GM19035 (cell line): ENCODE results near the gene FAM13B.
A peak's percentile ranks its signal among the peaks of the same experiment; 100 is the strongest.
"Not testable (repeated sequence)": the region's sequence is repeated elsewhere in the genome, so short reads cannot be mapped to it uniquely, and the experiment has no call there.

ENCODE experiments used
- ATAC-seq: cut with Tn5 transposase; IDR thresholded peaks from one replicate; pipeline ENCODE4 v1.9.1; 2021; ENCODE audit not compliant: unreplicated experiment

The FAM13B gene

DNA sequence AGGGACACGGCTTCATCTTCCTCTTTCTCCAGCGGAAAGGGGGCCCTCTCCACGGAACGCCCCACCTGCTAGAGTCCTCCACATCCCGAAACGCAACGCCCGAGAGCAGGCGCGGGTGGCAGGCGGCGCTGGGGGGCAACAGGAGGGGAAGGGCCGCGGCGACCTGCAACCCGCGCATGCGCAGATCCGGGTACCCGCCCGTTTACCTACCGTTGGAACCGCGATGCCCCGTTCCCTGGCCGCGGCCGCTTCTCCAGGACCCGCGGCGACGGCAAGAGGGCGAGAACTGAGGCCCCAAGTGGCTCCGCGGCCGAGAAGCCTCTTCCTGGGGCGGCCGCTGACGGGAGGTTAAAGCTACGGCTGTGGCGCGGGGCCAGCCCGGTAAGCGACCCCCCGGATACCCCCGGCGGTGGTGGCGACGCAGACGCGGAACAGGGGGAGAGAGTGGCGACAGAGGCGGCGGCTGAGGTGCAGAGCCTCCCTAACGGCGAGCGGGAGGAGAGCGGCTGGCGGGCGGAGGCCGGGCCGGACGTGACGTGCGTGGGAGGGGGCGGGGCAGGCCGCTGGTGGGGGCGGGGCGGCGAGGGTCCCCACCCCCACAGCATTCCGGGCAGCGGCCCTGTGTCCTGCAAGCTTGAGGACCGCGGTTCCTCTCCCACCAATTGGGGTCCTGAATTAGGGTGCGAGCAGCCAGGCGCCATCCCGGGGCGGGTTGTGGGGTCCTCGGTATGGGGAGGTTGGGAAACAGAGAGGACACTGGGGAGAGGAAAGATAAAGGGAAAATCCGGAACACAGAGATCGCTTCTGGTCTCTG is at the start of gene FAM13B:
Gene FAM13B, minus strand, starts transcription at position 508 of the 814 bp plus-strand sequence. CDS start 13,968 bp downstream, outside the sequence.
- ATAC-seq, result peak; percentile 60

- no peak for ATAC-seq
These were observed 49.2 kb upstream of the FAM13B start for GRCh38 chr5:138082033-138082432.

GRCh38 chr5:138078006-138078643 is 45.2 kb upstream of the FAM13B start:
- ATAC-seq, result no peak

DNA sequence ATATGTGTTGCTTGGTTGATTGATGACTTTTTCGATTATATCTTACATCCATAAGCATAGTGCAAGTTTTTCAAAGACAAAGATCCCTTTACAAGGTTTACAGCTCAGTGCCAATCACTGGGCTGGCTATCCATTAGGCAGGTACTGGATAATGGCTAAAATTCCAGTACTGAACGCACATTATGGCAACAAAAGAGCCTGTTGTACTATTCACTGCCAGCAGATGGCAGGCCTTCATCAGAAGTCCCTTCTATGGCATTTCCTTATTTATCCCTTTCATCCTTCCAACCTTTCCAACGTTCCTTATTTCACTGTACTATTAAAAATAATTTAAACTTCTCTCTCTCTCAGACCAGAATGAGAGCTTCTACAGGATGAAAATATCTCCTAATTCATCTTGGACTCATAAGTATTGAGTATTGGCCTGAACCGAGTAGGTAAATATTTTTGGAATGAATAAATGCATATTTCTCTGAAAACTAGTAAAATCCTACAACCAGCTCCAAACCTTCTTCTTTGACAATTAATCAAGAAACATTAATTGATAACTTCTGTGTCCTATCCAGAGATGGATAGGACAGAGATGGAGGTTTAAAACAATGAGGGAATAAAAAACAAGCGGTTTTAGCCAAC is 44.3 kb upstream of the FAM13B start:
- no peak for ATAC-seq

GRCh38 chr5:138070026-138070425 is 37.1 kb upstream of the FAM13B start:
- ATAC-seq, result not testable (repeated sequence)

DNA sequence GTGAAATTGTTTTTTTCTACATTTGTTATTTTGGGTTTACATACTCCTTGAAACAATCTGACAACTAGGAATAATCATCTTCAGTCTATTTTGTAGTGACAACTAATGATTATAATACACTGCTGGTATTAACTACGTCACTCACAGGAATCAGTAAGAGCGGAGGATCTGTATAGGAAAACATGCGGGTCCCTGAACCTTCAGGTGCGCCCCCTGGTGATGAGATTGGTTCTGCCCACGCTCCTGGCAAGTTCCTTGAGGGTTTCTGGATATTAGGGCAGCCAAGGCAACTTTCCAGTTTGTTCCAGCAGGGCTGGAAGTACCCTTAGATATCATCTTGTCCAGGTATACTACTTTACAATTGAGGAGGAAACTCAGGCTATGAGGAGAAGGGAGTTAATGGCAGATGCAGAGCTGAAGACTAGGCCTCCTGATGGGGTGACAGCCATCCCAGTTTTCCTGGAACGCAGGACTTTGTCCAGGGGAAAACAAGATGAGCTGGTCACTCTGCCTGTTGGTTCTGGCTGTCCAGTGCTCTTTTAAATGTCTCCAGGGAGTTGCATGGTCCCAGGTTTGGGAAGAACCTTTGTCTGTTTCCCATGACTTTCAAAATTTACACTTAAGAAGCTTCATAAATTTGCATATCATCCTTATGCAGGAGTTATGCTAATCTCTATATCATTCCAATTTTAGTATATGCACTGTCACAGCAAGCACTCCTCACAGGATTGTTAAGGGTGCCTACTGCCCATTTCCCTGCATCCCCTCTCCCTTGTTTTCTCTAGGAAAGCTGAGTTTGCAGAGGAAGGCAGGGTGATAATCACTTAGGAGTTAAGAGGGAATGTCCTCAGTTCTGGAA is 36.1 kb upstream of the FAM13B start:
- peak; percentile 53 for ATAC-seq

GRCh38 chr5:138067945-138068344 is 35.1 kb upstream of the FAM13B start:
- ATAC-seq, result no peak

DNA sequence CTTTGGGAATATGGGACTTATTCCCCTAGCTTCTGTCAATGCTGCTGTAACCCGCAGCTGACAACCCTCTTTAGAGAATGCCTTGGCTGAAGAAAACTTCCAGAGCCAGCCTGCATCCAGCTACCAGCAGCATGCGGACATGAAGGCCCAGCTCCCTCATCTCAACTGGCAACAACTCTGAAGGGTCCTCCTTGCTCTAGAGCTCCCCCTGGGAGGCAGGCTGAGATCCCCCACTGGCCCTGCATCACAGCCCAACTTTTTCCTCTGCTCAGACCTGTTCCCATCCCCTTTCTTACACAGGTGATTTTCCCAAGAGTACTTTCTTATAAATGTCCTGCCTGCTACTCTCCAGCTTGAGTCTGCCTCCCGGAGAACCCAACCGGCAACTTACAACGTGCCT is 32.2 kb upstream of the FAM13B start:
- no peak for ATAC-seq

DNA sequence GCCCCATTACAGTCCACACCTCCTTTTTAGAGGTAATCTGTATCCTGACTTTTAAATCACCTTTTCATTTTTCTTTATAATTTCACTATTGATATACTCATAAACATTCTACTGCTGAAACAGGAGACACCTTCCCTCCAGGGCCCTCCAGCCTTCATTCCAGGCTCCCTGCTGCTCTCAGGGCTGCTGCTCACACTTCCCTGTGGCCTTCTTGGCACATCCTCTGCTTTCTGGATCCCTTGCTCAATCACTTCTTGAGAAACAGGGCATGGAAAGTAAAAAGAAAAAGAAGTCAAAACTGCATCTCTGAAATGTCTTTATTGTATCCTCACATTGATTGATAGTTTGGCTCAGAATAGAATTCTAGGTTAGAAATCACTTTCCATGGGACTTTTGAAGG is 31.6 kb upstream of the FAM13B start:
- ATAC-seq, result no peak

- no peak for ATAC-seq
These were observed 22.1 kb upstream of the FAM13B start for GRCh38 chr5:138054847-138055558.

DNA sequence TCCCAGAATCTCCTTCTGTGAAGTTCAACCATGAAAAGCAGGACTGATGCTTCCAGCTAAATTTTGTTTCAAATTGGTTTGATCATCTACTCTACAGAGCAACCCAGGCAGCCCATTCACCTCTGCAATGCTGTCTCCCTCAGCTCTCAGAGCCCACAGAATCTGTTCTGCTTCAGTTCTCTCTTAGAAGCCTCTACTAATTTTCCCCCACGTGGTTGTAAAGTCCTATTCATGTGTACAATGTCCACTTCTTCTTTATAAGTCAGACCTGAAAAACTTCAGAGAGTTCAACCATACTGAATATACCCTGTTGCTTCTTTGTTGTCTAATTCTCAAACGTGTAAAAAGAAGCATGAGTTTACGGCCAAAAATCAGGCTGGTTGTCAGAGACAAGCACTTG is 21.3 kb upstream of the FAM13B start:
- ATAC-seq, result no peak

- no peak for ATAC-seq
These were observed 20.7 kb upstream of the FAM13B start for GRCh38 chr5:138053554-138053953.

GRCh38 chr5:138052718-138053117 is 19.8 kb upstream of the FAM13B start:
- ATAC-seq, result not testable (repeated sequence)

GRCh38 chr5:138051441-138052296 is 18.8 kb upstream of the FAM13B start:
- ATAC-seq, result no peak

DNA sequence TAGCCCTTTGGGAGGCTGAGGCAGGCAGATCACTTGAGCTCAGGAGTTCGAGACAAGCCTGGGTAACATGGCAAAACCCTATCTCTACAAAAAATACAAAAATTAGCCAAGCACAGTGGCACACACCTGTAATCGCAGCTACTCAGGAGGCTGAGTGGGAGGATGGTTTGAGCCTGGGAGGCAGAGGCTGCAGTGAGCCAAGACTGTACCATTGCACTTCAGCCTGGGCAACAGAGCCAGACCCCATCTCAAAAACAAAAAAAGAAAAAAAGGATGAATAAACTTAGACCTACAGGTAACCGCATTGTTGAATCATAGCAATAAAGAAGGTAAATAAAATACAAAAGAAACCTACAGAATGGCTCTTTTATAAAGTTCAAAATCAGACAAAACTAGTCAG is 12.4 kb upstream of the FAM13B start:
- ATAC-seq, result not testable (repeated sequence)

DNA sequence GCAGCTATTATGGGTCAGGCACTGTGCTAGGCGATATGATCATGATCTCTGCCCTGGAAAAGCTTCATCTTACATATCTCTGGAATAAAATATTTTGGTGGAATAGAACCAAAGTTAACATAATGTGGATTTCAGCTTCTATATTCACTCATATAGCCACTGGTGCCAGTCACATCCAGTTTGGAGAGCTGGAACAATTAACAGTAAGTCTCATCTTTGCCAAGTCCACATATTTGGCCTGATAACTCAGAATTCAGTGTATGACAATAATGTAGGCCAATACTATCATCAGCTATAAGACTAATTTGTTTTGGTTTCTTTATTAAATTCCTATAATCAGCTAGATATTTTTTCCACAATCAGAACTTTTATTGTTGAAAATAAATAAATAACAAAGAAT is 5.9 kb upstream of the FAM13B start:
- ATAC-seq, result no peak

GRCh38 chr5:138037907-138038633 is 5.2 kb upstream of the FAM13B start:
- ATAC-seq, result no peak

- no peak for ATAC-seq
These were observed 4.4 kb upstream of the FAM13B start for GRCh38 chr5:138037271-138037670.
